ENCODE results near the gene CTAGE1.
"Not testable (repeated sequence)": the region's sequence is repeated elsewhere in the genome, so short reads cannot be mapped to it uniquely, and the experiment has no call there.

The CTAGE1 gene

GRCh38 chr18:22393164-22393563 is 24.6 kb downstream of the CTAGE1 start:
- not testable (repeated sequence) for H3K36me3 ChIP-seq (ENCODE audit: control insufficient read depth, insufficient read depth, low read length); H3K4me1 ChIP-seq (ENCODE audit: control insufficient read depth, insufficient read depth, low read length, poor library complexity, severe bottlenecking)
- 93 to 100% methylated on average over 1 to 2 of the region's 3 CpGs for WGBS, 2 experiments (ENCODE audit: insufficient coverage in 2 of 2)

DNA sequence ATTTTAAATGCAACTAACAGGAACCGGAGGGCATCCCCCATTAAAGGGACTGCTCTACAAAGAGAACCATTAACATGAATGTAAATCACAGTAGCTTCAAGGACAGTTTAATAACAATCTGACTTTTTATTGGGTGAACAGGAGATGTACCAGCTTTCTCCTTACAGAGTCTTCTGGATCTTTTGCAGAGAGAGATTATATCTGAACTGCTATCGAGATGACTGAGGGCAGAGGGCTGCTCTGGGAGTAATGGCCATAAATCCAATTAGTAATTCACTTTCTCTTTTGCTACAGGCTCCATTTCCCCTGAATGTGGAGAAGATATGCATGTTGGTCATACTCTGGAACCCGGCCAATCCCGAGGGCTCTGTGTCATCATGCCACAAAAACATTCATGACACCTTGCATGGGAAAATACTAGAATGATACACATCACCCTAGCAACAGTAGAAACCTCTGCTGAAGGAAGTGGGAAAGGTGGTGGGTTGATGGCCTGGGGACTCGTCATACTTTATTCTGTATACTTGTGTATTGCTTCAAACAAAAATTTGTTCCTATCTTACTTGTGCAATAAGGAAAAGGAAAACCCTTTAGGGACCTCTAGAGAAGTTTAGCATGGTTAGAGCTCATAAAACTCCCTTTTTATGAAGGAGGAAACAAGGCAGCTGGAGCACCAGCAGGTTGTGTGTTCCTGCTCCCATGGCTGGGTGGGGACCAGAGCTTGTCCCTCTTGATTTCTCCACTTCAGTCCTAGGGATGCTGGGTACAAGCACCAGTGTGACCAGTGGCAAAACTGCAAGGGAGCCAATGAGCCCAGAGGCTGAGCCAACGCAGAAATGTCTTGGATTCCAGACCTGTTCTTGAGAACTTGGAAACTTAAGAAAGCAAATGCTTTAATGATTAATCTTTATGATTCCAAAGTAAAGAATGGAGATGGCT is 26.0 kb downstream of the CTAGE1 start:
- no peaks in the 10 kb centered on the region for H3K4me1 ChIP-seq (ENCODE audit: control insufficient read depth, insufficient read depth, low read length, poor library complexity, severe bottlenecking)
- no peak overlapping the region for H3K27ac ChIP-seq (ENCODE audit: low read depth, low read length, severe bottlenecking)
- WGBS, 2 experiments (ENCODE audit: insufficient coverage in 2 of 2), result 82% methylated on average over 4 of the region's 6 CpGs; no CpG with 5 or more reads in 1 of the 2 experiments
- no peaks in the 10 kb centered on the region for H3K9me3 ChIP-seq (ENCODE audit: control insufficient read depth, low read length)
- no peak overlapping the region for H3K4me3 ChIP-seq (ENCODE audit: extremely low read depth, insufficient read depth, low read length, poor library complexity, severe bottlenecking)
- H3K36me3 ChIP-seq (ENCODE audit: control insufficient read depth, insufficient read depth, low read length), result no peaks in the 10 kb centered on the region

More at GRCh38 chr18:22393164-22393563, 24.6 kb downstream of the CTAGE1 start:
- H3K27ac ChIP-seq (ENCODE audit: low read depth, low read length, severe bottlenecking); H3K9me3 ChIP-seq (ENCODE audit: control insufficient read depth, low read length); H3K4me3 ChIP-seq (ENCODE audit: extremely low read depth, insufficient read depth, low read length, poor library complexity, severe bottlenecking): not testable (repeated sequence)

DNA sequence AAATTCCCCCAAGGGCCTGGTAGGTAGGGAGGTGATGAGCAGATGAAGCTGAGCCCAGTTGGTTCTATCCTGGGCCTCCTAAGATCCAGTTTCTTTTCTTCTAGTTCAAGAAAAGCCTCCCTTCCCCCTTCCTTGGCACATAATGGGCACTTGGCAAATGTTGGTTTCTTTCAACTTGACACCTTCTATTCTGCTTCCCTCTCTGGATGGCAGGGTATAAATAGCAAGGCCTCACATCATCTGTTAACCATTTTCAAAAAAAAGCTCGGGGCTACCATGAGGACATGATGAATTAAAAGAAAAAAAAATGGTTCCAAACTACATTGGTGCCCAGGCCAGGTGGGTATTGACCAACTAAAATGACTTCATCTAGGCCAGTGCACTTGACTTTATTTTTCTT is 29.9 kb downstream of the CTAGE1 start:
- Histone ChIP-seq H3K27ac (ENCODE audit: low read depth, low read length, severe bottlenecking) (no peak overlapping the region), H3K4me3 (ENCODE audit: extremely low read depth, insufficient read depth, low read length, poor library complexity, severe bottlenecking) (no peak overlapping the region), H3K9me3 (ENCODE audit: control insufficient read depth, low read length) (no peaks in the 10 kb centered on the region), H3K4me1 (ENCODE audit: control insufficient read depth, insufficient read depth, low read length, poor library complexity, severe bottlenecking) (no peaks in the 10 kb centered on the region), H3K36me3 (ENCODE audit: control insufficient read depth, insufficient read depth, low read length) (no peaks in the 10 kb centered on the region)
- WGBS, 2 experiments (ENCODE audit: insufficient coverage in 2 of 2), result no CpG with 5 or more reads among the region's 1 CpG

DNA sequence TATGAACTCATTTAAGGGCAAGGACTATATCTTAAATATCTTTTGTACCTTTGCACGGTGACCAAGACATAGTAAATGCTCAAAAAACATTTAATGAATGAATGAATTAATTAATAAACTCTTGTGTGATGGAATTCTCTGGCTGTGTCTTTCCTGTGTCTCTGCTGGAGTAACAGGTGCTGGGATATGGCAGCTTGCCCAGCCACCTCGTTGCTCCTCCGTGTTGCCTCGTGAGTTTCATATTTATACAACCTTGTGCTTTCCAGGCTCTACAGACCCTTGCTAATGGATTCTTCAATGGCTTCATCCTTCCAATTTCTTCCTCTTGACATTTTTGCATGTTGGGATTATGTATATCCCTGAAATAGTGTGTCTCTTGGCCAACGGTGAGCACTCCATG is 30.4 kb downstream of the CTAGE1 start:
- H3K4me1 ChIP-seq (ENCODE audit: control insufficient read depth, insufficient read depth, low read length, poor library complexity, severe bottlenecking), result no peaks in the 10 kb centered on the region
- no peaks in the 10 kb centered on the region for H3K36me3 ChIP-seq (ENCODE audit: control insufficient read depth, insufficient read depth, low read length)
- H3K27ac ChIP-seq (ENCODE audit: low read depth, low read length, severe bottlenecking), result no peak overlapping the region
- 96 to 100% methylated on average over 3 of the region's 5 CpGs for WGBS, 2 experiments (ENCODE audit: insufficient coverage in 2 of 2)
- H3K4me3 ChIP-seq (ENCODE audit: extremely low read depth, insufficient read depth, low read length, poor library complexity, severe bottlenecking), result no peak overlapping the region
- no peaks in the 10 kb centered on the region for H3K9me3 ChIP-seq (ENCODE audit: control insufficient read depth, low read length)

- WGBS, 2 experiments (ENCODE audit: insufficient coverage in 2 of 2), result 39 to 60% methylated on average over 1 to 2 of the region's 4 CpGs
- H3K4me3 ChIP-seq (ENCODE audit: extremely low read depth, insufficient read depth, low read length, poor library complexity, severe bottlenecking), result no peak overlapping the region
- H3K9me3 ChIP-seq (ENCODE audit: control insufficient read depth, low read length), result no peaks in the 10 kb centered on the region
- H3K36me3 ChIP-seq (ENCODE audit: control insufficient read depth, insufficient read depth, low read length), result no peaks in the 10 kb centered on the region
- no peaks in the 10 kb centered on the region for H3K4me1 ChIP-seq (ENCODE audit: control insufficient read depth, insufficient read depth, low read length, poor library complexity, severe bottlenecking)
- H3K27ac ChIP-seq (ENCODE audit: low read depth, low read length, severe bottlenecking), result no peak overlapping the region
These were observed 32.0 kb downstream of the CTAGE1 start for GRCh38 chr18:22385718-22386117.

- no peaks in the 10 kb centered on the region for H3K9me3 ChIP-seq (ENCODE audit: control insufficient read depth, low read length)
- 83% methylated on average over 1 of the region's 2 CpGs; no CpG with 5 or more reads in 1 of the 2 experiments for WGBS, 2 experiments (ENCODE audit: insufficient coverage in 2 of 2)
- H3K4me1 ChIP-seq (ENCODE audit: control insufficient read depth, insufficient read depth, low read length, poor library complexity, severe bottlenecking), result no peaks in the 10 kb centered on the region
- H3K27ac ChIP-seq (ENCODE audit: low read depth, low read length, severe bottlenecking), result no peak overlapping the region
- no peak overlapping the region for H3K4me3 ChIP-seq (ENCODE audit: extremely low read depth, insufficient read depth, low read length, poor library complexity, severe bottlenecking)
- no peaks in the 10 kb centered on the region for H3K36me3 ChIP-seq (ENCODE audit: control insufficient read depth, insufficient read depth, low read length)
These were observed 38.9 kb downstream of the CTAGE1 start for GRCh38 chr18:22378672-22379282.

GRCh38 chr18:22377769-22378168 is 39.9 kb downstream of the CTAGE1 start:
- Histone ChIP-seq H3K4me3 (ENCODE audit: extremely low read depth, insufficient read depth, low read length, poor library complexity, severe bottlenecking) (no peak overlapping the region), H3K36me3 (ENCODE audit: control insufficient read depth, insufficient read depth, low read length) (no peaks in the 10 kb centered on the region), H3K4me1 (ENCODE audit: control insufficient read depth, insufficient read depth, low read length, poor library complexity, severe bottlenecking) (no peaks in the 10 kb centered on the region), H3K27ac (ENCODE audit: low read depth, low read length, severe bottlenecking) (no peak overlapping the region), H3K9me3 (ENCODE audit: control insufficient read depth, low read length) (no peaks in the 10 kb centered on the region)
- WGBS, 2 experiments (ENCODE audit: insufficient coverage in 2 of 2), result 83 to 89% methylated on average over 1 of the region's 1 CpG

GRCh38 chr18:22370414-22370813 is 47.3 kb downstream of the CTAGE1 start:
- H3K36me3 ChIP-seq (ENCODE audit: control insufficient read depth, insufficient read depth, low read length), result no peaks in the 10 kb centered on the region
- H3K9me3 ChIP-seq (ENCODE audit: control insufficient read depth, low read length), result no peaks in the 10 kb centered on the region
- no peak overlapping the region for H3K27ac ChIP-seq (ENCODE audit: low read depth, low read length, severe bottlenecking)
- 96 to 100% methylated on average over 2 to 3 of the region's 4 CpGs for WGBS, 2 experiments (ENCODE audit: insufficient coverage in 2 of 2)
- H3K4me1 ChIP-seq (ENCODE audit: control insufficient read depth, insufficient read depth, low read length, poor library complexity, severe bottlenecking), result no peaks in the 10 kb centered on the region
- no peak overlapping the region for H3K4me3 ChIP-seq (ENCODE audit: extremely low read depth, insufficient read depth, low read length, poor library complexity, severe bottlenecking)

DNA sequence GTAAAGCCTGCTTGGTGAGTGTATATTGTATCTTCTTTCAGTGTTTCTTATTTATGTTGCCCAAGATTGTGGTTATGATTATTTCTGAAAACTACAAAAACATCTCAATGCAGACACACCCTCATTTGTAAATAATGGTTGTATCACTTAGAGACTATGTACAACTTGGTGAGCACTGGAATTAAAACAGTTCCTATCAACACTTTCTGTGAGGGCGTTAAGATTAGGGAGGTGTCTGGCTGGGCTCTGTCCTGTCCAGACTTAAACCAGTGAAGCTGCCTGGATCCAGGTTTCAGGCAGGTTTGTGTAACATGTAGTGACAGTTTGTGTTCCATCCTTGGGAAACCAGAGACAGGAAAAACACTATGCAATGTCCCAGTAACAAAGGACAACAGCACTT is 49.7 kb downstream of the CTAGE1 start:
- Histone ChIP-seq H3K27ac (ENCODE audit: low read depth, low read length, severe bottlenecking) (no peak overlapping the region), H3K4me3 (ENCODE audit: extremely low read depth, insufficient read depth, low read length, poor library complexity, severe bottlenecking) (no peak overlapping the region), H3K36me3 (ENCODE audit: control insufficient read depth, insufficient read depth, low read length) (no peaks in the 10 kb centered on the region), H3K9me3 (ENCODE audit: control insufficient read depth, low read length) (no peaks in the 10 kb centered on the region), H3K4me1 (ENCODE audit: control insufficient read depth, insufficient read depth, low read length, poor library complexity, severe bottlenecking) (no peaks in the 10 kb centered on the region)
- no CpG with 5 or more reads among the region's 1 CpG for WGBS, 2 experiments (ENCODE audit: insufficient coverage in 2 of 2)

- no peak overlapping the region for H3K4me3 ChIP-seq (ENCODE audit: extremely low read depth, insufficient read depth, low read length, poor library complexity, severe bottlenecking)
- H3K4me1 ChIP-seq (ENCODE audit: control insufficient read depth, insufficient read depth, low read length, poor library complexity, severe bottlenecking), result no peaks in the 10 kb centered on the region
- no peaks in the 10 kb centered on the region for H3K9me3 ChIP-seq (ENCODE audit: control insufficient read depth, low read length)
- no peaks in the 10 kb centered on the region for H3K36me3 ChIP-seq (ENCODE audit: control insufficient read depth, insufficient read depth, low read length)
- H3K27ac ChIP-seq (ENCODE audit: low read depth, low read length, severe bottlenecking), result no peak overlapping the region
These were observed 50.4 kb downstream of the CTAGE1 start for GRCh38 chr18:22367303-22367702.

Data from mesodermal cell (in vitro differentiated cells).